ENCODE measurements around the gene FNIP2. TPM values are rescaled to one million over a fixed set of nuclear protein-coding genes. Genes with fewer than 3 reads are reported as not detected.

Gene FNIP2
- total RNA-seq, 2 experiments from 2014 or later = 0.09 to 1.0 TPM

DNA sequence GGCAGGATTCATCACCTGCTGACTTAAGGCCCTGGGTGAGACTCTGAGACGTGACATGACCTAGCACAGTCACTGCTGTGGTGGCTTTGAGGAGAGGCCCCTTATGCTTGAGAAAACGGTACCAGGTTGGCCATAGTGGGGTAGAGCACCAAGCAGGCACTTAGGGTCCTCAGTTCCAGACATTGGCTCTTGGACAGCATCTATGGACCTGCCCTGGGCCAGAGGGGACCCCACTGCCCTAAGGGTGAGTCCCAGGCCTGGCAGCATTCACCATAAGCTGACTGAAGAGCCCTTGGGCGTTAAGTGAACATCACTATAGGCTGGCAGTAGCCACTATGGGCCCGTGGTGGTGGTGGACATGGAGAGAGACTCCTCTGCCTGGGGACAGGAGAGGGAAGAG, 78.7 kb downstream of the FNIP2 start:
- intact Hi-C loops (cut with micrococcal nuclease; ENCODE audit: unreplicated experiment) = no loop called here
- TF ChIP-seq, protein P1, sequence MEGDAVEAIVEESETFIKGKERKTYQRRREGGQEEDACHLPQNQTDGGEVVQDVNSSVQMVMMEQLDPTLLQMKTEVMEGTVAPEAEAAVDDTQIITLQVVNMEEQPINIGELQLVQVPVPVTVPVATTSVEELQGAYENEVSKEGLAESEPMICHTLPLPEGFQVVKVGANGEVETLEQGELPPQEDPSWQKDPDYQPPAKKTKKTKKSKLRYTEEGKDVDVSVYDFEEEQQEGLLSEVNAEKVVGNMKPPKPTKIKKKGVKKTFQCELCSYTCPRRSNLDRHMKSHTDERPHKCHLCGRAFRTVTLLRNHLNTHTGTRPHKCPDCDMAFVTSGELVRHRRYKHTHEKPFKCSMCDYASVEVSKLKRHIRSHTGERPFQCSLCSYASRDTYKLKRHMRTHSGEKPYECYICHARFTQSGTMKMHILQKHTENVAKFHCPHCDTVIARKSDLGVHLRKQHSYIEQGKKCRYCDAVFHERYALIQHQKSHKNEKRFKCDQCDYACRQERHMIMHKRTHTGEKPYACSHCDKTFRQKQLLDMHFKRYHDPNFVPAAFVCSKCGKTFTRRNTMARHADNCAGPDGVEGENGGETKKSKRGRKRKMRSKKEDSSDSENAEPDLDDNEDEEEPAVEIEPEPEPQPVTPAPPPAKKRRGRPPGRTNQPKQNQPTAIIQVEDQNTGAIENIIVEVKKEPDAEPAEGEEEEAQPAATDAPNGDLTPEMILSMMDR (conservative IDR thresholded peaks at IDR 0.05; ENCODE audit: low read length) = no peak
- no peak for TF ChIP-seq EZH2phosphoT487 (IDR thresholded peaks at IDR 0.05; ENCODE audit: borderline replicate concordance, low read depth, low read length)
- Histone ChIP-seq H3K27ac (ENCODE audit: low read depth, low read length, poor library complexity, severe bottlenecking) (no peak overlapping the region), H4K20me1 (ENCODE audit: insufficient read depth, low read length) (no peaks in the 10 kb centered on the region), H3K4me1 (ENCODE audit: insufficient read depth, low read length, poor library complexity, severe bottlenecking) (no peaks in the 10 kb centered on the region), H3K36me3 (ENCODE audit: insufficient read depth, low read length) (no peaks in the 10 kb centered on the region), H2AFZ (ENCODE audit: low read length) (no peak overlapping the region), H3K9me2 (ENCODE audit: insufficient read depth, low read length) (no peaks in the 10 kb centered on the region), H3K9me3 (ENCODE audit: low read length) (no peaks in the 10 kb centered on the region), H3K4me3 (ENCODE audit: low read depth, low read length, poor library complexity, severe bottlenecking) (no peak overlapping the region), H3K4me2 (ENCODE audit: low read length) (no peak overlapping the region), H3K79me2 (ENCODE audit: insufficient read depth, low read depth, low read length) (no peaks in the 10 kb centered on the region)
- no TSS peak for BruUV-seq (replicated peaks)
- no peak for DNase-seq (ENCODE audit: low spot score)
- POLR2A ChIA-PET = no interaction called here
- CTCF ChIA-PET (ENCODE audit: unreplicated experiment) = no interaction called here

DNA sequence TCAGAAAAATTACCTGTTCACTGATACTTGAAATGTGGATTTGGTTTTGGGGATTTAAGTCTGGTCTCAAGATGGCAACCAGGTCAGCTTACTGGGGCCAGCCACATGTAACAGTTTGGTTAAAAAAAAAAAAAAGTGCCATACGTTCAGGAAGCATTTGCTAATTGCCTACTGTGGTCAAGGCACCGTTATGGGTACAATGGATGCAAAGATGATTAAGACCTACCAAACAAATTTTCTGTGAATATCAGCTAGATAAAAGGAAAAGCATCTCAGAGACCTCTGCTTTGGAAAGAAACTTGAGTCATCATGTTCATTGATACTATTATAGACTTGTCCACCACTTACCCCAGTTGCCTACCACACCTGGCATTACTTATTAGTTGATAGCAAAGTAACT, 80.9 kb downstream of the FNIP2 start:
- TF ChIP-seq, protein P1 (conservative IDR thresholded peaks at IDR 0.05; ENCODE audit: low read length) = no peak
- TF ChIP-seq EZH2phosphoT487 (IDR thresholded peaks at IDR 0.05; ENCODE audit: borderline replicate concordance, low read depth, low read length) = no peak
- intact Hi-C loops (cut with micrococcal nuclease; ENCODE audit: unreplicated experiment) = loop anchor here (2.0 to 5.0 kb wide), 2 partner anchors 119 to 592 kb away; no protein-coding TSS in a partner anchor

GRCh38 chr4:158850371-158850770, 81.5 kb downstream of the FNIP2 start:
- H3K27ac ChIP-seq (ENCODE audit: low read depth, low read length, poor library complexity, severe bottlenecking) = no peak overlapping the region
- no peaks in the 10 kb centered on the region for H3K9me2 ChIP-seq (ENCODE audit: insufficient read depth, low read length)

More for the DNA sequence above, 80.9 kb downstream of the FNIP2 start:
- Histone ChIP-seq H2AFZ (ENCODE audit: low read length) (no peak overlapping the region), H3K79me2 (ENCODE audit: insufficient read depth, low read depth, low read length) (no peaks in the 10 kb centered on the region), H4K20me1 (ENCODE audit: insufficient read depth, low read length) (no peaks in the 10 kb centered on the region), H3K36me3 (ENCODE audit: insufficient read depth, low read length) (no peaks in the 10 kb centered on the region), H3K9me2 (ENCODE audit: insufficient read depth, low read length) (no peaks in the 10 kb centered on the region), H3K9me3 (ENCODE audit: low read length) (no peaks in the 10 kb centered on the region), H3K4me3 (ENCODE audit: low read depth, low read length, poor library complexity, severe bottlenecking) (no peak overlapping the region), H3K4me2 (ENCODE audit: low read length) (no peak overlapping the region), H3K4me1 (ENCODE audit: insufficient read depth, low read length, poor library complexity, severe bottlenecking) (no peaks in the 10 kb centered on the region), H3K27ac (ENCODE audit: low read depth, low read length, poor library complexity, severe bottlenecking) (no peak overlapping the region)
- CTCF ChIA-PET (ENCODE audit: unreplicated experiment) = interaction anchor here (1.0 kb wide), 1 partner anchor 17 kb away, joined by 3 read pairs; no protein-coding TSS in a partner anchor
- BruUV-seq (replicated peaks) = no TSS peak
- DNase-seq (ENCODE audit: low spot score) = no peak
- POLR2A ChIA-PET = no interaction called here

More at GRCh38 chr4:158850371-158850770, 81.5 kb downstream of the FNIP2 start:
- ChIA-PET CTCF (ENCODE audit: unreplicated experiment) (interaction anchor here (1.0 kb wide), 1 partner anchor 17 kb away, joined by 3 read pairs; no protein-coding TSS in a partner anchor), POLR2A (no interaction called here)
- intact Hi-C loops (cut with micrococcal nuclease; ENCODE audit: unreplicated experiment) = loop anchor here (2.0 to 5.0 kb wide), 2 partner anchors 120 to 593 kb away; no protein-coding TSS in a partner anchor
- Histone ChIP-seq H3K9me3 (ENCODE audit: low read length) (no peaks in the 10 kb centered on the region), H3K4me3 (ENCODE audit: low read depth, low read length, poor library complexity, severe bottlenecking) (no peak overlapping the region), H4K20me1 (ENCODE audit: insufficient read depth, low read length) (no peaks in the 10 kb centered on the region), H3K79me2 (ENCODE audit: insufficient read depth, low read depth, low read length) (no peaks in the 10 kb centered on the region), H2AFZ (ENCODE audit: low read length) (no peak overlapping the region), H3K4me2 (ENCODE audit: low read length) (no peak overlapping the region), H3K36me3 (ENCODE audit: insufficient read depth, low read length) (no peaks in the 10 kb centered on the region), H3K4me1 (ENCODE audit: insufficient read depth, low read length, poor library complexity, severe bottlenecking) (no peaks in the 10 kb centered on the region)
- no peak for DNase-seq (ENCODE audit: low spot score)
- no TSS peak for BruUV-seq (replicated peaks)
- TF ChIP-seq EZH2phosphoT487 (IDR thresholded peaks at IDR 0.05; ENCODE audit: borderline replicate concordance, low read depth, low read length) = no peak

Data from OCI-LY7 (cell line).